ENCODE measurements around the gene ULK3.
"Not testable (repeated sequence)": the region's sequence is repeated elsewhere in the genome, so short reads cannot be mapped to it uniquely, and the experiment has no call there.

The ULK3 gene, protein sequence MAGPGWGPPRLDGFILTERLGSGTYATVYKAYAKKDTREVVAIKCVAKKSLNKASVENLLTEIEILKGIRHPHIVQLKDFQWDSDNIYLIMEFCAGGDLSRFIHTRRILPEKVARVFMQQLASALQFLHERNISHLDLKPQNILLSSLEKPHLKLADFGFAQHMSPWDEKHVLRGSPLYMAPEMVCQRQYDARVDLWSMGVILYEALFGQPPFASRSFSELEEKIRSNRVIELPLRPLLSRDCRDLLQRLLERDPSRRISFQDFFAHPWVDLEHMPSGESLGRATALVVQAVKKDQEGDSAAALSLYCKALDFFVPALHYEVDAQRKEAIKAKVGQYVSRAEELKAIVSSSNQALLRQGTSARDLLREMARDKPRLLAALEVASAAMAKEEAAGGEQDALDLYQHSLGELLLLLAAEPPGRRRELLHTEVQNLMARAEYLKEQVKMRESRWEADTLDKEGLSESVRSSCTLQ

DNA sequence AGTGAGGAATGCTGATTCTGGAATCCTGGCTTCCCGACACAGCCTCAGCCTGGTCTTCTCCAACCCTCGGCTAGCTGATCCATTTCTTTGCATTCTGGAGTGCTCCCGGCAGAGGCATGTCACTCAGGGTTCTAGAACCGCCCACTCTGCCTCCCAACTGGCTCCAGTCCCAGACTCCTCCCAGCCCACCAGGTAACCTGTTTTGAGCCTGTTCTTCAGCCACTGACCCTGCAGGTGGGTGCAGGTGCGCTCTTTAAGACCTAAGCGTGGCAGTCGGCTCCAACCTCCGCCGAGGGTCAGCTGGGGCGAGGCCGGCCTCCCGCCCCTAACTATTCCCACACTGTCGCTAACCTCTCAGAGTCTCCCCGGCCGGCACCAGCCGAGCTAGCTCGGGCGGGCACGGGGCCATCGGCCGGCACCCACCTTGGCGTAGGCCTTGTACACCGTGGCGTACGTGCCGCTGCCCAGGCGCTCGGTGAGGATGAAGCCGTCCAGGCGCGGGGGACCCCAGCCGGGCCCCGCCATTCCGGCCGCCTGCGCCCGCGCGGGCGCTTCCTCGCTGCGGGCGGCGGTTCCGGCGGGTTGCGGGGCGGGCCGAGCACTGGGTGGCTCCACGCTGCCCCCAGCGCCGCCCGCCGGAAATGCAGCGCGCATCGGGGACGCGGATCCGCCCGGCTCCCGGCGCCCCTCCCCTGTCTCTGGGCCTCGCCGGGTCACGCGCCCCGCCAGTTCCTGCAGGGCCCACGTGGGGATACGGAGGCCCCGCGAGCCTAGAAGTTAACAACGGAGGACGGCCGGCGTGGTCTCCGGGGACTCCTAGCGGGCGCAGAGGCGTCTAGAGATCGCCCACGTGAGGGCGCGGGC is at the start of gene ULK3:
TSS of gene ULK3 (minus strand) at position 576 of the 864 bp plus-strand sequence. CDS start at position 525, 51 bp downstream.
- peak; percentile 66 for DNase-seq (ENCODE audit: low read depth)

DNA sequence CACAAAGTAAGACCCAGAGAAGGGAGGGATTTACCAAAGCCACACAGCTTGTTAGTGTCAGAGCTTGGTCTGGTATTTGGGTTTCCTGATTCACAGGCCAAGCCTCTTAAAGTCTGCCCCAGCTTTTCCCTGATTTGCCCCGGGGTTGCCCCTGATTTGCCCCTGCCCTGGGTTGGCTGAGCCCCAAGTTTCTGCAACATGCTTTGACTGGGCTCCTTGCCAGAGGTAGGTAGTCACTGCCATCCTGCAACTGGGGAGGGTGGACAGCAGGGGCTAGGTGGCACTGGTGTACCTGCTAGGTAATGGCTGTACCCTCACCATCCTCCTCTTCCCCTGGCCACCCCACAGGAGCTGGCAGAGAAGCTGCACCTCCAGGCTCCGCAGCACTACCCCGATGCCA is 49.4 kb upstream of the ULK3 start:
- DNase-seq (ENCODE audit: low read depth): no peak

DNA sequence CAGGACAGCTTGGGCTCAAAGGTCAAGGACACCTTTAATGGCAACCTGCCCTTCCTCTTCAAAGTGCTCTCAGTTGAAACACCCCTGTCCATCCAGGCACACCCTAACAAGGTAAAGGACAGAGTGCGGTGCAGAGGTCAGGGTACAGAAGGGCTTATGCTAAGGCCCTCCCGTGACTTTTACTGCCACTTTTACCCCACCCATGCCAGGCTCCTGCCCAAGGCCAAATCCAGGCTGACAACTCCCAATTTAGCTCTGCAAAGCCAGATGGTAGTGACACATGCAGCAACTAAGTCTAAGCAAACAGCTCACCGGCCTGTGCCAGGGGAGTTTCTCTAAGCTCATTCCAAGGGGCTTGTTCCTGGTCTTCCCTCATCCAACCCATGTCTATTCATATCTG is 48.5 kb upstream of the ULK3 start:
- DNase-seq (ENCODE audit: low read depth): no peak

DNA sequence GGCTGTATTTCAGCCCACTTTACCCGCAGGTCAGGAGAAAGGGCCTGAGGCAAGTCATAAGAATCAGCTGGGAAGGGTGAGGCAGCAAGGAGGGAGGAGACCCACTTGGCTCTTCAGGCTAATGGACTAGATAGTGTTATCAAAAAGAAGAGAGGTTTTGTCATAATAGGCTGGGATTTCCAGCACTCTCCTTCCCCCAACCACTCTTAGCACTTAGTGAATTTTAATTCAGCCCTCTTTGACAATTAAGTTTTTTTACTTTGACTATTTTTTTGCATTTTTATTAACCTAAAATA is 47.7 kb upstream of the ULK3 start:
- no peak for DNase-seq (ENCODE audit: low read depth)

GRCh38 chr15:74889883-74890664 is 47.1 kb upstream of the ULK3 start, which contains the start of gene MPI:
MPI (plus strand) TSS chr15:74890042; CDS start chr15:74890074, 32 bp downstream.
- no peak for DNase-seq (ENCODE audit: low read depth)

GRCh38 chr15:74889390-74889882 is 46.5 kb upstream of the ULK3 start:
- no peak for DNase-seq (ENCODE audit: low read depth)

DNA sequence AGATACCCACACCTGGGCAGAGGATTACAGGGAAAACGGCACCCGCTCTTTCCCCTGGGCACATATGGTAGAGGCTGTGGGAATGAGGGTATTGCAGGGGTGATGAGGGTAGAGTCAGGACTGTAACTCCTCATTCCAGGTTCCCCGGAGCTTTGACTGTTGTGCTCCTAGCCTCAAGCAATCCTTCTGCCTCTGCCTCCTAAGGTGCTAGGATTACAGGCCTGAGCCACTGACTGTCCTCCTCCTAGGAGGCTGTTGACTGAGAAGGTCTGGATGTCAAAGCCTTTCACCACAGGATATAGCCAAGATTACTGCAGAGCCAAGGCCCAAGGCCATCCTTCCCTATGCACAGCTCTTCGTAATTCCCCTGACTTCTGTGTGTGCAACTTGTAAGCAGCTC is 45.8 kb upstream of the ULK3 start:
- DNase-seq (ENCODE audit: low read depth): no peak

- DNase-seq (ENCODE audit: low read depth): not testable (repeated sequence)
Observed at GRCh38 chr15:74887537-74888193, 44.7 kb upstream of the ULK3 start.

- no peak for DNase-seq (ENCODE audit: low read depth)
Observed at GRCh38 chr15:74885461-74885860, 42.5 kb upstream of the ULK3 start.

GRCh38 chr15:74884428-74885223 is 41.7 kb upstream of the ULK3 start:
- no peak for DNase-seq (ENCODE audit: low read depth)

DNA sequence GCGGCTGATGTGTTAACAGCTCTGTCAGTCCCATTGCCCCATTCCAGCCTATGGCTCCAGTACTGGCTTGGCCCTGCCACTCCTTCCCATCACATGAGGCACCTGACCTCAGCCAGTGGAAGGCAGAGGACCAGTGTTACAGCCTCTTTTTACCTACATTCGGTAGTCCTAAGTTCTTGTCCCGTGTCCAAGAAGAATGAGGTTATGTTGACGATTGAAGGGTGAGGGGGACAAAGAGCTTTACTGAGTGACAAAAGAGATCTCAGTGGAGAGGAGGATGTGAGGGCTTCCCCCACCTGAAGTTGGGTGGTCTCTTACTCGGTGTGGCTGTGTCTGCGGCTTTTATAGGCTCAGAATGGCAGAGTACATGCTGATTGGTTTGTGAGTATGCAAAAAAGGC is 39.6 kb upstream of the ULK3 start:
- no peak for DNase-seq (ENCODE audit: low read depth)

GRCh38 chr15:74878273-74878672 is 35.3 kb upstream of the ULK3 start:
- no peak for DNase-seq (ENCODE audit: low read depth)

DNA sequence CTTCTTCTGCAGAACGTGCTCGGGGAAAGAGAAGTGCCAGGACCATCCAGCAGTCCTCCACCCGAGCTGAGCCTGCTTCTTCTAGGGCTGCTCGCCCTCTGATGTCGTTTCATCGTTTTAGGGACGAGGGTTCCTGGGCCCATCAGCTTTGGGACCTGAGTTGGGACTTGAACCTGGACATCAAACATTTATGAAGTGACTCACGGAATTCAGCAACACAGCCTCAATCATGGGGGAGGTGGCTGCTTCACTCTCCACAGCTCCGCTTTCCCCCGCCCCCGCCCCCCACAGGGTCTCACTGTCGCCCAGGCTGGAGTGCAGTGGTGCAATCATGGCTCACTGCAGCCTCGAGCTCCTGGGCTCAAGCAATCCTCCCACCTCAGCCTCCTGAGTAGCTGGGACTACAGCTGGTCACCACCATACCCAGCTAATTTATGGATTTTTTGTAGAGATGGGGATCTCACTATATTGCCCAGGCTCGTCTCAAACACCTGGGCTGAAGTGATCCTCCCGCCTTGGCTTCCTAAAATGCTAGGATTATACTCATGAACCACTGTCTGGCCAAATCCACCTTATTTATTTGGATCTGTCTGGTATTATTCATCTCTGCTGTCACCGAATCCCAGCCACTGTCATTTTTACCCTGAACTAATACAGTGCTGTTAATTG is 30.9 kb upstream of the ULK3 start:
- DNase-seq (ENCODE audit: low read depth): no peak

DNA sequence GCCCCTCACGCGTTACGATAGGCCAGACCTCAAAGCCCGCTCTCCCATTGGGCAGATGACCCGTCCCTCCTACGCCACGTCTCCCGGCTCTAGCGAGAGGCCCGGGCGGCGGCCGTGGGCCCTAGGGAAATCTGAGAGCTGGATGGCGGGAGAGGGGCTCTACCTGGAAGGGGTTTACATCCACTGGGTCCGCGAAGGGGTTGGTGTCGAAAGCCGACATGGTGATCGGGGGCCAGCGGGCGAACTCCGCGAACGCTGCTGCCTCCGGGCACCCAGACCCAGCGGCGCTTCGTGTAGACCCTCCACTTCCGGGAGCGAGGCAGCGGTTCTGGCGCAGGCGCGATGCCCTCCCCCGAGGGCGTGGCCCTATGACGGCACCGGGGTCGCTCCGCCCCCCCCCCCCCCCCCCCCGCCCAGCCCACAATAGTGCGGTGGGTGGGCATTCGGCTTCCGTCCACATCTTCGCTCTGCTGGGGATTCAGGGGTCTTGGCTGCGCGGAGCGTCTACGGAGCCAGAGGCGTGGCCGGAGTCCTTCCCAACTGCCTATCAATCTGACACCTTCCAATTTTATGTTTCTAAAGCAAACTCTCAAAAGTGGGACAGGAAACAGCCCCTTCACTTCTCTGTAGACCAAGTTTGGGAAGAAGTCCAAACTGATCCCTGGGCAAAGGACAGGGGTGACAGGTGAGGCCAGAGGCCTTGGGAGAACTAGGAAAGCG is 30.2 kb upstream of the ULK3 start, which contains the start of gene SCAMP2:
TSS of gene SCAMP2 (minus strand) at position 330 of the 720 bp plus-strand sequence. CDS start at position 220, 110 bp downstream.
- DNase-seq (ENCODE audit: low read depth): peak; percentile 92

GRCh38 chr15:74872702-74873035 is 29.7 kb upstream of the ULK3 start:
- DNase-seq (ENCODE audit: low read depth): no peak

DNA sequence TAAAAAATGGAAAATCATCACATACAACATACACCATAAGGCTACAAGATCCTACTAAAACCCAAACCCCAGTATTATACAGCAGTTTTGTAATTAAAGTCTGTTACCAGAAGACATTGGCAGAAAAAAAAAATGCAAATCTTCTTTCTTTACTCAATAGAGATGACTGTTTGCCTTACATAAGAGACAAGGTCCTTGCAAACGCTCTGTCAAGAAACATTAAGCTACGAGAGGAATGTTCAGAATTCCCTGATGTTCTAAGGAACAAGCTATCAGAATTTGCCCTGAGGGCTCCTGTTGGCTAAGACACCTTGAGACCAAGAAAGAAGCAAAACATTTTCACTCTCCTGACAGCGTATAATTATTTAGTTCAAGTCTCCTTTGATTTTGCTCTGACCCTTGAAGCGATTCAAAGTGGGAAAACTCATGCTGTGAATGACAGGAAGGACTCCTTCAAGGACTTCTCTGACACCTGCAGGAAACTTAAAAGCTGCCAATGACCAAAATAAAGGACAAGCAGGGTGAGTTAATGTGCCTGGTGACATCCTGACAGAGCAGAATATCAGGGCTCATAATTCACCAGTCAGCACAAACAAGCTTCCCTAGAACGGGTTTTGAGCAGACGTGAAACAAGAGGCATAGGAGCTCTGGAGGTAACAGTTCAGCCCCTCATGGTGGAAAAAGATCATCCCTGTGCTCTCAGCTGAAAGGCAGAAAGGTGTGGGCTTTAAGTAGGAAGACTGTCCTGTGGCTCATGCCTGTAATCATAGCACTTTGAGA is 27.7 kb upstream of the ULK3 start:
- no peak for DNase-seq (ENCODE audit: low read depth)

DNA sequence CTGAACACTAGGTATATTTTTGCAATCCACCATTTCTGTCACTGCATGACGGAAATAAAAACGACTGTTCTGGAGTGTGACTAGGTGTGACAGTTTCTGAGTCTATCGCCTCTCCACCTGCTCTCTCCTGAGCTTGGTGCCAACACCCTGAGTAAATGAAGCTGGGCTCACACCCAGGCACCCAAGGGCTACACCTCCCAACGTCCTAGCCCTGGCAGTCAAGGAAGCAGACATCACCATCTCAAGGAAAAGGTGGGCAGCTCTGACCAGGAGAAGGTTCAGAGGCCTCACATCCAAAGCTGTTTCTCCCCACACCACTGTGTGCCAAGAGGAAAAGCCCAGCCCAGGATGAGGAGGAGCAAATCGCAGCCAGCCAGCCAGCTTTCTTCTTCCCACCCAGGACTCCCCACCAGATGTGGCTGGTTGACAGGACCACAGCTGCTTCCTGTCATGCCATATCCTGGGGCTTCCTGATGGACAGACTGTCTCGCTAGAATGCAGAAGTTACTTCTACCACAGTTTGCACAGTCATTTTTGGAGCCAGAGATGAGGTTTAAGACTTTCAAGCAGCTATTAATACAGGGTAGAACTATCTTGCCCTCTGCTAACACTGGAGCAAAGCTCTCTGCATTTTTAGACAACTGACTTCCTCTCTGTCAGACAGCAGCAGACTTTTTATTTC is 26.9 kb upstream of the ULK3 start:
- no peak for DNase-seq (ENCODE audit: low read depth)

GRCh38 chr15:74869372-74869725 is 26.4 kb upstream of the ULK3 start:
- DNase-seq (ENCODE audit: low read depth): no peak

Data from GM04504 (cell line).